Upper lobe of right lung (tissue), 1 donor: ENCODE measurements around the gene EFTUD2. TPM values are rescaled to one million over a fixed set of nuclear protein-coding genes. Genes with fewer than 3 reads are reported as not detected.
"Not testable (repeated sequence)": the region's sequence is repeated elsewhere in the genome, so short reads cannot be mapped to it uniquely, and the experiment has no call there.

Source experiments
- ATAC-seq: fragments of 200-7000 bp; cut with Tn5 transposase; one replicate; pipeline ENCODE4 v1.9.1; 2020; ENCODE audit warnings: mild to moderate bottlenecking, moderate library complexity
- DNase-seq: peaks from one replicate; pipeline ENCODE4 v3.0.0-alpha.2; 2020
- H3K27ac ChIP-seq: fragments of 200-600 bp; one replicate; pipeline ENCODE4 v1.8.0; 2022
- H3K27me3 ChIP-seq: fragments of 200-600 bp; one replicate; pipeline ENCODE4 v1.8.0; 2022; ENCODE audit warnings: mild to moderate bottlenecking
- H3K36me3 ChIP-seq: fragments of 200-600 bp; one replicate; pipeline ENCODE4 v1.8.0; 2022
- H3K4me1 ChIP-seq: fragments of 200-600 bp; one replicate; pipeline ENCODE4 v1.8.0; 2022
- H3K4me3 ChIP-seq: fragments of 200-600 bp; one replicate; pipeline ENCODE4 v1.8.0; 2022; ENCODE audit warnings: mild to moderate bottlenecking
- H3K9me3 ChIP-seq: fragments of 200-600 bp; one replicate; pipeline ENCODE4 v1.8.0; 2022
- intact Hi-C: fragments of 100-400 bp; cut with DNase I; formaldehyde crosslinking; loops from one replicate; pipeline ENCODE4 v1.11.0; 2022
- total RNA-seq: library from RNA; stranded (reverse); fragmentation: NEBNext Ultra II Directional; extraction: Animal tissue kit (Norgen Biotek cat#: 25700); gene quantifications from one replicate; pipeline ENCODE4 v1.2.1, GENCODE V29; 2021
- TF ChIP-seq, protein P1 (sequence below): fragments of 200-600 bp; IDR thresholded peaks from one replicate; pipeline ENCODE4 v1.8.0; 2022; ENCODE audit warnings: antibody characterized with exemption
- donor health status: DM: no; HTN: yes; CAD: no; lungs with severe emphysema.

Gene EFTUD2
- total RNA-seq, 1 donor from 2014 or later, result 74.4 TPM

DNA sequence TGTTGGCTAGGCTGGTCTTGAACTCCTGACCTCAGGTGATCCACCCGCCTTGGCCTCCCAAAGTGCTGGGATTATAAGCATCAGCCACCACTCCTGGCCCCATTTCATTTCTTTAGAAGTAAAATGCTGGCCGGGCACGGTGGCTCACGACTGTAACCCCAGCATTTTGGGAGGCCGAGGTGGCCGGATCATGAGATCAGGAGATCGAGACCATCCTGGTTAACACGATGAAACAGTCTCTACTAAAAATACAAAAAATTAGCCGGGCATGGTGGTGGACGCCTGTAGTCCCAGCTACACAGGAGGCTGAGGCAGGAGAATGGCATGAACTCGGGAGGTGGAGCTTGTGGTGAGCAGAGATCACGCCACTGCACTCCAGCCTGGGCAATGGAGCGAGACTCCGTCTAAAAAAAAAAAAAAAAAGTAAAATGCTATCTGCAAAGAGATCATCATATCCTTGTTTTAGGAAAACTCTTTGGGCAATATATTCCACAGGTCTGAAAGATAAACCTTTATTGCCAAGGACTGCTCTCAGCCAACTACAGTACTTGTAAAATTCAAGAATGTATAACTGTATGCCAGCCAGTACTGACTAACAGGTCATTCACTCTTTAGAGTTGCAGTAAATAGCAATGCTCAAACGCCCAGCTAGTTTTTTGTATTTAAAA lies 73.0 kb downstream of the EFTUD2 start:
- no peak overlapping the region for H3K4me3 ChIP-seq
- peaks cover 69% of the 10 kb centered on the region for H3K27me3 ChIP-seq
- TF ChIP-seq, protein P1, sequence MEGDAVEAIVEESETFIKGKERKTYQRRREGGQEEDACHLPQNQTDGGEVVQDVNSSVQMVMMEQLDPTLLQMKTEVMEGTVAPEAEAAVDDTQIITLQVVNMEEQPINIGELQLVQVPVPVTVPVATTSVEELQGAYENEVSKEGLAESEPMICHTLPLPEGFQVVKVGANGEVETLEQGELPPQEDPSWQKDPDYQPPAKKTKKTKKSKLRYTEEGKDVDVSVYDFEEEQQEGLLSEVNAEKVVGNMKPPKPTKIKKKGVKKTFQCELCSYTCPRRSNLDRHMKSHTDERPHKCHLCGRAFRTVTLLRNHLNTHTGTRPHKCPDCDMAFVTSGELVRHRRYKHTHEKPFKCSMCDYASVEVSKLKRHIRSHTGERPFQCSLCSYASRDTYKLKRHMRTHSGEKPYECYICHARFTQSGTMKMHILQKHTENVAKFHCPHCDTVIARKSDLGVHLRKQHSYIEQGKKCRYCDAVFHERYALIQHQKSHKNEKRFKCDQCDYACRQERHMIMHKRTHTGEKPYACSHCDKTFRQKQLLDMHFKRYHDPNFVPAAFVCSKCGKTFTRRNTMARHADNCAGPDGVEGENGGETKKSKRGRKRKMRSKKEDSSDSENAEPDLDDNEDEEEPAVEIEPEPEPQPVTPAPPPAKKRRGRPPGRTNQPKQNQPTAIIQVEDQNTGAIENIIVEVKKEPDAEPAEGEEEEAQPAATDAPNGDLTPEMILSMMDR, result no peak
- intact Hi-C loops, result no loop called here
- no peaks in the 10 kb centered on the region for H3K36me3 ChIP-seq
- no peak overlapping the region for H3K27ac ChIP-seq
- no peaks in the 10 kb centered on the region for H3K4me1 ChIP-seq
- H3K9me3 ChIP-seq, result no peaks in the 10 kb centered on the region
- DNase-seq (peak; percentile 21), ATAC-seq (no peak)

DNA sequence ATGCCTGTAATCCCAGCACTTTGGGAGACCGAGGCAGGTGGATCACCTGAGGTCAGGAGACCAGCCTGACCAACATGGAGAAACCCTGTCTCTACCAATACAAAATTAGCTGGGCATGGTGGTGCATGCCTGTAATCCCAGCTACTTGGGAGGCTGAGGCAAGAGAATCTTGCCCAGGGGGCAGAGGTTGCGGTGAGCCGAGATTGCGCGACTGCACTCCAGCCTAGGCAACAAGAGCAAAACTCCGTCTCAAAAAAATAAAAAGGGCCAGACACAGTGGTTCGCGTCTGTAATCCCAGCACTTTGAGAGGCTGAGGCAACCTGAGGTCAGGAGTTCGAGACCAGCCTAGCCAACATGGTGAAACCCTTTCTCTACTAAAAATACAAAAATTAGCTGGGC lies 74.0 kb downstream of the EFTUD2 start:
- intact Hi-C loops, result not testable (repeated sequence)

DNA sequence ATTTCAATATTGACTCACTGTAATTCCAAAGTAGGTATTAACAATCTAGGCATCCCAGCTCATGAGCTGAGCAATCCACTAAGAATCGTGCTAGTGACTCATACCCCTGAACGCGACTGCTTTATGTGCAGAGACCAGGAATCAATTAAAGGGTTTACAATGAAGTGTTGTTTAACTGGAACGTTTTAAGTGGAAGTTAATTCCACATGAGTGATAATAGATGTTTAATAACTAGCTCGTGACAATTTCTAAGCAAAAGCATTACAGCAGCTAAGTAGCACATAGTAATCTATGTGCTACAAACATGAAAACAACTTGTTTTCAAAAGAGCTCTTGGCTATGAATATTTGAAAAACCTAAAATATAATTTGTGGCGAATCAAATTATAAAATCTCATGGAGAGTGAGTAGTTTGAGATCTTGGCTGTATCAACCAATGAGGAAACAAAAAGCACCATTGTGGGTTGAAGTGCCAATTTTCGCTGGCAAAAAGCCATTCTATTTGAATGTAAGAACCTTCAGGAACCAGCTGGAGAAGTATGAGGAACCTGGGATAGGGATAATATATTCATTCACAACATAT lies 78.5 kb downstream of the EFTUD2 start:
- no peak overlapping the region for H3K4me3 ChIP-seq
- ATAC-seq (no peak), DNase-seq (no peak)
- no peaks in the 10 kb centered on the region for H3K9me3 ChIP-seq
- no peaks in the 10 kb centered on the region for H3K36me3 ChIP-seq
- peaks cover 27% of the 10 kb centered on the region for H3K27me3 ChIP-seq
- no peaks in the 10 kb centered on the region for H3K4me1 ChIP-seq
- no peak overlapping the region for H3K27ac ChIP-seq
- TF ChIP-seq, protein P1, result no peak
- intact Hi-C loops, result no loop called here

More for the DNA sequence above, 74.0 kb downstream of the EFTUD2 start:
- H3K9me3 ChIP-seq, H3K36me3 ChIP-seq, H3K27ac ChIP-seq, DNase-seq, ATAC-seq, H3K4me3 ChIP-seq, H3K4me1 ChIP-seq: not testable (repeated sequence)
- peaks cover 59% of the 10 kb centered on the region for H3K27me3 ChIP-seq

DNA sequence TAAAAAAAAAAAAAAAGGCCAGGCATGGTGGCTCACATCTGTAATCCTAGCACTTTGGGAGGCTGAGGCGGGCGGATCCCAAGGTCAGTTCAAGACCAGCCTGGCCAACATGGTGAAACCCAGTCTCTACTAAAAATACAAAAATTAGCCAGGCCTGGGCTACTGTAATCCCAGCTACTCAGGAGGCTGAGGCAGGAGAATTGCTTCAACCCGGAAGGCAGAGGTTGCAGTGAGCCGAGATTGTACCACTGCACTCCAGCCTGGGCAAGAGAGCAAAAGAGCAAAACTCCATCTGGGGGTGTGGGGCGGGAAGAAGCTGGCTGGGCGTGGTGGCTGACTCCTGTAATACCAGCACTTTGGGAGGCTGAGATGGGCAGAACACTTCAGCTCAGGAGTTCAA lies 80.7 kb downstream of the EFTUD2 start:
- peaks cover 13% of the 10 kb centered on the region for H3K27me3 ChIP-seq
- peak; percentile 9 for DNase-seq
- intact Hi-C loops, H3K9me3 ChIP-seq, H3K36me3 ChIP-seq, ATAC-seq, H3K4me3 ChIP-seq, H3K27ac ChIP-seq, H3K4me1 ChIP-seq: not testable (repeated sequence)

DNA sequence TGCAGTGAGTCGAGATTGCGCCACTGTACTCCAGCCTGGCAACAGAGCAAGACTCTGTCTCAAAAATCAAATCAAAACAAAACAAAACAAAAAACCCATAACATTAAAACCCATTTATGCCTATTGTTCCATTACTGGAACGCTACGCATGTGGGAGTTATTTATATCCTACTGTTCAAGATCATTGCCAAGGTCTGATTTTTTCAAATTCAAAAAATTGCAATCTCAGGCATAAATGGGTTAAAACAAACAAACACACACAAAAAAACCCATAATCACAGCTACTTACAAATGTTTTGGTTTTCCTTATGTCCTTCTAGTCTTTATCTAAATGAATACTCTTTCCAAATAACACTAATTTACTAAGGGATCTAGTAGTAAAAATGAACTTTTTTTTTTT lies 87.0 kb downstream of the EFTUD2 start:
- Histone ChIP-seq H3K4me3 (no peak overlapping the region), H3K4me1 (no peaks in the 10 kb centered on the region), H3K27ac (no peak overlapping the region), H3K9me3 (no peaks in the 10 kb centered on the region), H3K36me3 (no peaks in the 10 kb centered on the region), H3K27me3 (peaks cover 4% of the 10 kb centered on the region)
- ATAC-seq, result no peak
- TF ChIP-seq, protein P1, result no peak
- DNase-seq, result no peak
- intact Hi-C loops, result no loop called here

DNA sequence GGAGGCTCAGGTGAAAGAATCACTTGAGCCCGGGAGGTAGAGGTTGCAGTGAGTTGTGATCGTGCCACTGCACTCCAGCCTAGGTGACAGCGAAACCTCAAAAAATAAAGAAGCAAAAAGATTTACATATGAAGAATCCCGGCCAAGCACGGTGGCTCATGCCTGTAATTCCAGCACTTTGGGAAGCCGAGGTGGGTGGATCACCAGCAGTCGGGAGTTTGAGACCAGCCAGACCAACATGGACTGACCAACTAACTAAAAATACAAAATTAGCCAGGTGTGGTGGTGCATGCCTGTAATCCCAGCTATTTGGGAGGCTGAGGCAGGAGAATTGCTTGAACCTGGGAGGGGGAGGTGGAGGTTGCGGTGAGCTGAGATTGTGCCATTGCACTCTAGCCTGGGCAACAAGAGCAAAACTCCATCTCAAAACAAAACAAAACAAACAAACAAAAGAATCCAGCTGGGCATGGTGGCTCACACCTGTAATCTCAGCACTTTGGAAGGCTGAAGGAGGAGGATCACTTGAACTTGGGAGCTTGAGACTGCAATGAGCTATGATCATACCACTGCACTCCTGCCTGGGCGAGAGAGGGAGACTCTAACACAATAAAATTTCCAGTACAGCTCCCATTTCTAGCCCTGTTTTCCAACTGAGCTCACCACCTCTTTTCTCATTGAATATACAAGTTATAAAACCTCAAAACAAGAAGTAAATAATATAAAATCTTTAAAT lies 90.4 kb downstream of the EFTUD2 start:
- ATAC-seq, DNase-seq, H3K4me1 ChIP-seq, H3K27ac ChIP-seq, H3K4me3 ChIP-seq, intact Hi-C loops, H3K36me3 ChIP-seq, H3K27me3 ChIP-seq, H3K9me3 ChIP-seq: not testable (repeated sequence)

DNA sequence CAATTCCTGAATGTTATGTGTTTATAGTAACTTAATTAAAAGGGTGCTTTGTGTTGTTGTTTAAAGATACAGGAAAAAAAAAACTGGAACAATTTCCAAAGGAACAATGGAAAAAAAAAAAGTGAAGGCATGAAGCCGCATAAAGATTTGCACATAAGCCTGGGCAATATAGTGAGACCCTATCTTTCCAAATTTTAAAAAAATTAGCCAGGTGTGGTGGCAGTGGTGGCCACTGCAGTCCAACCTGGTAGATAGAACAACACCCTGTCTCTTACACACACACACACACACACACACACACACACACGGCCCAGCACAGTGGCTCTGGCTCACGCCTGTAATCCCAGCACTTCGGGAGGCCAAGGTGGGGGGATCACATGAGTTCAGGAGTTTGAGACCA lies 91.1 kb downstream of the EFTUD2 start:
- Histone ChIP-seq H3K9me3 (no peaks in the 10 kb centered on the region), H3K27ac (no peak overlapping the region), H3K4me3 (no peak overlapping the region), H3K4me1 (no peaks in the 10 kb centered on the region), H3K36me3 (no peaks in the 10 kb centered on the region), H3K27me3 (no peaks in the 10 kb centered on the region)
- TF ChIP-seq, protein P1, result no peak
- DNase-seq, result no peak
- no peak for ATAC-seq
- intact Hi-C loops, result no loop called here
